WTC11 (cell line): ENCODE results near the gene CD44. TPM values are rescaled to one million over a fixed set of nuclear protein-coding genes. Genes with fewer than 3 reads are reported as not detected.

Source experiments
- ATAC-seq: fragments of 200-7000 bp; cut with Tn5 transposase; 2 replicates; pipeline ENCODE4 v1.10.0; 2021; ENCODE audit warnings: mild to moderate bottlenecking, moderate library complexity
- CTCF ChIA-PET: fragments of 300-600 bp; sonication (Branson Sonifier 250); formaldehyde crosslinking; loops from one replicate; lab custom pipeline; 2021; ENCODE audit warnings: antibody characterized with exemption; lab: Charles Lee
- POLR2A ChIA-PET: fragments of 350-600 bp; sonication (Branson Sonifier 250); formaldehyde crosslinking; loops from one replicate; lab custom pipeline; 2021; ENCODE audit warnings: antibody characterized with exemption; lab: Charles Lee
- DNase-seq: peaks from one replicate; pipeline ENCODE4 v3.0.0; 2021; ENCODE audit warnings: low spot score
- H3K27ac Mint-ChIP-seq: 2 replicates; pipeline ENCODE4 v1.8.0; 2021; ENCODE audit warnings: mixed read lengths
- H3K27me3 Mint-ChIP-seq: 2 replicates; pipeline ENCODE4 v1.8.0; 2021; ENCODE audit warnings: low read depth, mild to moderate bottlenecking, moderate library complexity, mixed read lengths
- H3K36me3 Mint-ChIP-seq: 2 replicates; pipeline ENCODE4 v1.8.0; 2021; ENCODE audit warnings: mixed read lengths
- H3K4me1 Mint-ChIP-seq: 2 replicates; pipeline ENCODE4 v1.8.0; 2022; ENCODE audit warnings: mixed read lengths
- H3K4me3 Mint-ChIP-seq: 2 replicates; pipeline ENCODE4 v1.8.0; 2021; ENCODE audit warnings: mild to moderate bottlenecking, moderate library complexity, mixed read lengths
- H3K9me3 Mint-ChIP-seq: 2 replicates; pipeline ENCODE4 v1.8.0; 2021; ENCODE audit warnings: mixed read lengths
- CREM ChIP-seq: sonication (generic); formaldehyde crosslinking; IDR thresholded peaks from 2 replicates; pipeline ENCODE4 v1.8.1; 2022; ENCODE audit warnings: mild to moderate bottlenecking, missing genetic modification reagents, moderate library complexity
- E2F5 ChIP-seq: sonication (generic); formaldehyde crosslinking; IDR thresholded peaks from 2 replicates; pipeline ENCODE4 v1.8.1; 2022; ENCODE audit warnings: mild to moderate bottlenecking, moderate library complexity, missing genetic modification reagents
- ELF4 ChIP-seq: sonication (generic); formaldehyde crosslinking; IDR thresholded peaks from 2 replicates; pipeline ENCODE4 v1.8.1; 2022; ENCODE audit warnings: low read depth, mild to moderate bottlenecking, moderate library complexity, missing genetic modification reagents
- FOXK1 ChIP-seq: sonication (generic); formaldehyde crosslinking; IDR thresholded peaks from 2 replicates; pipeline ENCODE4 v1.8.0; 2022; ENCODE audit warnings: mild to moderate bottlenecking, moderate library complexity, missing genetic modification reagents
- FOXP1 ChIP-seq: sonication (generic); formaldehyde crosslinking; IDR thresholded peaks from 2 replicates; pipeline ENCODE4 v1.8.0; 2022; ENCODE audit warnings: missing genetic modification reagents, mild to moderate bottlenecking, moderate library complexity, borderline replicate concordance
- GABPB1 ChIP-seq: sonication (generic); formaldehyde crosslinking; IDR thresholded peaks from 2 replicates; pipeline ENCODE4 v1.8.1; 2023; ENCODE audit warnings: mild to moderate bottlenecking, missing genetic modification reagents
- HMGXB4 ChIP-seq: sonication (generic); formaldehyde crosslinking; IDR thresholded peaks from 2 replicates; pipeline ENCODE4 v1.8.1; 2023; ENCODE audit warnings: mild to moderate bottlenecking, moderate library complexity, missing genetic modification reagents
- NFE2L1 ChIP-seq: sonication (generic); formaldehyde crosslinking; IDR thresholded peaks from 2 replicates; pipeline ENCODE4 v1.8.1; 2023; ENCODE audit warnings: missing genetic modification reagents
- NR1H2 ChIP-seq: sonication (generic); formaldehyde crosslinking; IDR thresholded peaks from 2 replicates; pipeline ENCODE4 v1.9.0; 2021; ENCODE audit warnings: mild to moderate bottlenecking, moderate library complexity, missing genetic modification reagents
- NR2C2 ChIP-seq: sonication (generic); formaldehyde crosslinking; IDR thresholded peaks from 2 replicates; pipeline ENCODE4 v1.8.0; 2022; ENCODE audit warnings: mild to moderate bottlenecking, missing genetic modification reagents
- SP1 ChIP-seq: sonication (generic); formaldehyde crosslinking; conservative IDR thresholded peaks from 2 replicates; pipeline ENCODE4 v1.8.1; 2022; ENCODE audit warnings: missing genetic modification reagents
- TEAD1 ChIP-seq: sonication (generic); formaldehyde crosslinking; IDR thresholded peaks from 2 replicates; pipeline ENCODE4 v1.8.0; 2022; ENCODE audit warnings: mild to moderate bottlenecking, missing genetic modification reagents
- ZNF219 ChIP-seq: sonication (generic); formaldehyde crosslinking; IDR thresholded peaks from 2 replicates; pipeline ENCODE4 v1.8.0; 2023; ENCODE audit warnings: missing genetic modification reagents, mild to moderate bottlenecking, borderline replicate concordance
- ZNF263 ChIP-seq: sonication (generic); formaldehyde crosslinking; IDR thresholded peaks from 2 replicates; pipeline ENCODE4 v1.8.1; 2022; ENCODE audit warnings: low read depth, mild to moderate bottlenecking, moderate library complexity, missing genetic modification reagents
- total RNA-seq: library from RNA; stranded (reverse); gene quantifications from 3 replicates; pipeline ENCODE4 v1.2.3, GENCODE V29; 2021
- TF ChIP-seq, protein P1 (sequence below): fragments of 200-600 bp; IDR thresholded peaks from 2 replicates; pipeline ENCODE4 v1.8.0; 2022; ENCODE audit warnings: antibody characterized with exemption
- TF ChIP-seq, protein P2 (sequence below): sonication (generic); formaldehyde crosslinking; IDR thresholded peaks from 2 replicates; pipeline ENCODE4 v1.8.1; 2022; ENCODE audit warnings: missing genetic modification reagents, borderline replicate concordance
- TF ChIP-seq, protein P3 (sequence below): sonication (generic); formaldehyde crosslinking; IDR thresholded peaks from 2 replicates; pipeline ENCODE4 v1.8.1; 2023; ENCODE audit warnings: mild to moderate bottlenecking, missing genetic modification reagents
- TF ChIP-seq, protein P4 (sequence below): sonication (generic); formaldehyde crosslinking; IDR thresholded peaks from 2 replicates; pipeline ENCODE4 v1.8.1; 2022; ENCODE audit warnings: low read depth, missing genetic modification reagents, borderline replicate concordance
- TF ChIP-seq, protein P5 (sequence below): fragments of 250-450 bp; sonication (Bioruptor Pico); IDR thresholded peaks from 2 replicates; pipeline ENCODE4 v2.1.2; 2022; ENCODE audit warnings: mild to moderate bottlenecking, moderate library complexity
- TF ChIP-seq, protein P6 (sequence below): fragments of 250-450 bp; sonication (Bioruptor Pico); conservative IDR thresholded peaks from 2 replicates; pipeline ENCODE4 v1.9.0; 2021; ENCODE audit warnings: mild to moderate bottlenecking
- TF ChIP-seq, protein P7 (sequence below): sonication (generic); formaldehyde crosslinking; IDR thresholded peaks from 2 replicates; pipeline ENCODE4 v1.8.0; 2022; ENCODE audit warnings: mild to moderate bottlenecking, missing genetic modification reagents

Gene CD44
- total RNA-seq, 1 experiment from 2014 or later, result 12.0 TPM

- CTCF ChIA-PET, result no interaction called here
- Mint-ChIP-seq H3K4me1 (no peaks in the 10 kb centered on the region), H3K36me3 (no peaks in the 10 kb centered on the region), H3K27me3 (no peaks in the 10 kb centered on the region)
- no peak for ATAC-seq
- POLR2A ChIA-PET, result no interaction called here
- TF ChIP-seq, protein P1, sequence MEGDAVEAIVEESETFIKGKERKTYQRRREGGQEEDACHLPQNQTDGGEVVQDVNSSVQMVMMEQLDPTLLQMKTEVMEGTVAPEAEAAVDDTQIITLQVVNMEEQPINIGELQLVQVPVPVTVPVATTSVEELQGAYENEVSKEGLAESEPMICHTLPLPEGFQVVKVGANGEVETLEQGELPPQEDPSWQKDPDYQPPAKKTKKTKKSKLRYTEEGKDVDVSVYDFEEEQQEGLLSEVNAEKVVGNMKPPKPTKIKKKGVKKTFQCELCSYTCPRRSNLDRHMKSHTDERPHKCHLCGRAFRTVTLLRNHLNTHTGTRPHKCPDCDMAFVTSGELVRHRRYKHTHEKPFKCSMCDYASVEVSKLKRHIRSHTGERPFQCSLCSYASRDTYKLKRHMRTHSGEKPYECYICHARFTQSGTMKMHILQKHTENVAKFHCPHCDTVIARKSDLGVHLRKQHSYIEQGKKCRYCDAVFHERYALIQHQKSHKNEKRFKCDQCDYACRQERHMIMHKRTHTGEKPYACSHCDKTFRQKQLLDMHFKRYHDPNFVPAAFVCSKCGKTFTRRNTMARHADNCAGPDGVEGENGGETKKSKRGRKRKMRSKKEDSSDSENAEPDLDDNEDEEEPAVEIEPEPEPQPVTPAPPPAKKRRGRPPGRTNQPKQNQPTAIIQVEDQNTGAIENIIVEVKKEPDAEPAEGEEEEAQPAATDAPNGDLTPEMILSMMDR, result no peak
- TF ChIP-seq NR2C2 (no peak), CREM (CRISPR knock-in tag) (no peak), ZNF219 (CRISPR knock-in tag) (no peak)
- TF ChIP-seq, all 79 proteins: peak for 0
- no peak overlapping the region for H3K4me3 Mint-ChIP-seq
- no peak overlapping the region for H3K27ac Mint-ChIP-seq
- no peaks in the 10 kb centered on the region for H3K9me3 Mint-ChIP-seq
- no peak for DNase-seq
These were observed 111.2 kb downstream of the CD44 start for GRCh38 chr11:35250192-35250591.

DNA sequence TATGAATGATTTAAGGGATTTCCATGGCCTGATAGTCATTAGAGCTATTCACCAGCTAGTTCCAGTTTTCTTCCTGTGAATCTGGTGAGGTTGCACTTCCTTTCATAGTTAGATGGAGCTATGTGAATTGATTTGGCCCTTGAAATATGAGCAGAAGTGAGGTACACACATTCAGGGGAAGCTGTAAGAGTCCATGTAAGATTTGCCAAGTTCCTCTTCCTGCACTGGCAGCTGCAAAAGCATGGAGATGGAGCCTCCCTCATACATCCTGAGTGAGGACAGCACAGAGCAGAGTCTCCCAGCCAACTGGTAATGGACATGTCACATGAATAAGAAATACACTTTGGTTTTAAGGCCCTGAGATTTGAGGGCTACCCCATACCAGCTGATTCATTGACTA, 111.7 kb downstream of the CD44 start:
- Mint-ChIP-seq H3K9me3 (no peaks in the 10 kb centered on the region), H3K4me3 (no peak overlapping the region)
- CTCF ChIA-PET, result no interaction called here
- DNase-seq, result no peak
- TF ChIP-seq ELF4 (CRISPR knock-in tag), result no peak
- TF ChIP-seq FOXP1 (CRISPR knock-in tag), result no peak
- TF ChIP-seq, protein P2, sequence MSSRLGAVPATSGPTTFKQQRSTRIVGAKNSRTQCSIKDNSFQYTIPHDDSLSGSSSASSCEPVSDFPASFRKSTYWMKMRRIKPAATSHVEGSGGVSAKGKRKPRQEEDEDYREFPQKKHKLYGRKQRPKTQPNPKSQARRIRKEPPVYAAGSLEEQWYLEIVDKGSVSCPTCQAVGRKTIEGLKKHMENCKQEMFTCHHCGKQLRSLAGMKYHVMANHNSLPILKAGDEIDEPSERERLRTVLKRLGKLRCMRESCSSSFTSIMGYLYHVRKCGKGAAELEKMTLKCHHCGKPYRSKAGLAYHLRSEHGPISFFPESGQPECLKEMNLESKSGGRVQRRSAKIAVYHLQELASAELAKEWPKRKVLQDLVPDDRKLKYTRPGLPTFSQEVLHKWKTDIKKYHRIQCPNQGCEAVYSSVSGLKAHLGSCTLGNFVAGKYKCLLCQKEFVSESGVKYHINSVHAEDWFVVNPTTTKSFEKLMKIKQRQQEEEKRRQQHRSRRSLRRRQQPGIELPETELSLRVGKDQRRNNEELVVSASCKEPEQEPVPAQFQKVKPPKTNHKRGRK (CRISPR knock-in tag), result no peak
- TF ChIP-seq SP1 (CRISPR knock-in tag), result no peak
- no peak for TF ChIP-seq GABPB1 (CRISPR knock-in tag)
- TF ChIP-seq, protein P3, sequence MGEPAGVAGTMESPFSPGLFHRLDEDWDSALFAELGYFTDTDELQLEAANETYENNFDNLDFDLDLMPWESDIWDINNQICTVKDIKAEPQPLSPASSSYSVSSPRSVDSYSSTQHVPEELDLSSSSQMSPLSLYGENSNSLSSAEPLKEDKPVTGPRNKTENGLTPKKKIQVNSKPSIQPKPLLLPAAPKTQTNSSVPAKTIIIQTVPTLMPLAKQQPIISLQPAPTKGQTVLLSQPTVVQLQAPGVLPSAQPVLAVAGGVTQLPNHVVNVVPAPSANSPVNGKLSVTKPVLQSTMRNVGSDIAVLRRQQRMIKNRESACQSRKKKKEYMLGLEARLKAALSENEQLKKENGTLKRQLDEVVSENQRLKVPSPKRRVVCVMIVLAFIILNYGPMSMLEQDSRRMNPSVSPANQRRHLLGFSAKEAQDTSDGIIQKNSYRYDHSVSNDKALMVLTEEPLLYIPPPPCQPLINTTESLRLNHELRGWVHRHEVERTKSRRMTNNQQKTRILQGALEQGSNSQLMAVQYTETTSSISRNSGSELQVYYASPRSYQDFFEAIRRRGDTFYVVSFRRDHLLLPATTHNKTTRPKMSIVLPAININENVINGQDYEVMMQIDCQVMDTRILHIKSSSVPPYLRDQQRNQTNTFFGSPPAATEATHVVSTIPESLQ, result no peak
- TF ChIP-seq HMGXB4, result no peak
- TF ChIP-seq, protein P4, sequence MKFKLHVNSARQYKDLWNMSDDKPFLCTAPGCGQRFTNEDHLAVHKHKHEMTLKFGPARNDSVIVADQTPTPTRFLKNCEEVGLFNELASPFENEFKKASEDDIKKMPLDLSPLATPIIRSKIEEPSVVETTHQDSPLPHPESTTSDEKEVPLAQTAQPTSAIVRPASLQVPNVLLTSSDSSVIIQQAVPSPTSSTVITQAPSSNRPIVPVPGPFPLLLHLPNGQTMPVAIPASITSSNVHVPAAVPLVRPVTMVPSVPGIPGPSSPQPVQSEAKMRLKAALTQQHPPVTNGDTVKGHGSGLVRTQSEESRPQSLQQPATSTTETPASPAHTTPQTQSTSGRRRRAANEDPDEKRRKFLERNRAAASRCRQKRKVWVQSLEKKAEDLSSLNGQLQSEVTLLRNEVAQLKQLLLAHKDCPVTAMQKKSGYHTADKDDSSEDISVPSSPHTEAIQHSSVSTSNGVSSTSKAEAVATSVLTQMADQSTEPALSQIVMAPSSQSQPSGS, result no peak
- TF ChIP-seq NFE2L1 (CRISPR knock-in tag), result no peak
- TF ChIP-seq, protein P5, sequence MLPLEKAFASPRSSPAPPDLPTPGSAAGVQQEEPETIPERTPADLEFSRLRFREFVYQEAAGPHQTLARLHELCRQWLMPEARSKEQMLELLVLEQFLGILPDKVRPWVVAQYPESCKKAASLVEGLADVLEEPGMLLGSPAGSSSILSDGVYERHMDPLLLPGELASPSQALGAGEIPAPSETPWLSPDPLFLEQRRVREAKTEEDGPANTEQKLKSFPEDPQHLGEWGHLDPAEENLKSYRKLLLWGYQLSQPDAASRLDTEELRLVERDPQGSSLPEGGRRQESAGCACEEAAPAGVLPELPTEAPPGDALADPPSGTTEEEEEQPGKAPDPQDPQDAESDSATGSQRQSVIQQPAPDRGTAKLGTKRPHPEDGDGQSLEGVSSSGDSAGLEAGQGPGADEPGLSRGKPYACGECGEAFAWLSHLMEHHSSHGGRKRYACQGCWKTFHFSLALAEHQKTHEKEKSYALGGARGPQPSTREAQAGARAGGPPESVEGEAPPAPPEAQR (CRISPR knock-in tag), result no peak
- TF ChIP-seq NR1H2, result no peak
- TF ChIP-seq, protein P6, sequence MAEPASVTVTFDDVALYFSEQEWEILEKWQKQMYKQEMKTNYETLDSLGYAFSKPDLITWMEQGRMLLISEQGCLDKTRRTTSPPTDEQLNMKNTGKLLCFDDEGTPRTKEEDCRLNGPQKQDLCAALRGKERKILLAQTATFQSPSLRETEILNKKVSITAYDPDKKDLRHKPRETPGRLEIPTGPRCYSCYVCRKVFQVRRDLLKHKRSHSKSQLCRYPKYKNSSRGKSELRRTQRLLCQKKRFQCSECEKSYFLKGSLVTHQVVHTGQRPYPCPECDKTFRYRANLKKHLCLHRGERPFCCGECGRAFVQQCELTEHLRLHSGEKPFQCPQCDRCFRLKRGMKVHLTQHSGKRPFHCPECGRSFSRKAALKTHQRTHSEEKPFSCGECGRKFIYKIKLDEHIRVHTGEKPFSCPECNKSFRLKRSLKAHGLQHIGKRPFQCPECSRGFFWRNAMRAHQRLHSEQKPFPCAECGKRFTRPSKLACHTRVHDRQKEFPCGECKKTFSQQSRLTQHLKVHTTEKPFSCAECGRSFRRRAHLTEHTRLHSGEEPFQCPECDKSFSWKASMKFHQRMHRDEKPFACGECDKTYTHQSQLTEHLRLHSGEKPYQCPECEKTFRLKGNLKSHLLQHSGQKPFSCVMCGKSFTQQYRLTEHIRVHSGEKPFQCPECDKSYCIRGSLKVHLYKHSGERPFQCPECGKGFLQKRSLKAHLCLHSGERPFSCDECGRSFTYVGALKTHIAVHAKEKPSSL (CRISPR knock-in tag), result no peak
- TF ChIP-seq ZNF263 (CRISPR knock-in tag), result no peak
- TF ChIP-seq TEAD1 (CRISPR knock-in tag), result no peak
- TF ChIP-seq E2F5 (CRISPR knock-in tag), result no peak
- TF ChIP-seq, protein P7, sequence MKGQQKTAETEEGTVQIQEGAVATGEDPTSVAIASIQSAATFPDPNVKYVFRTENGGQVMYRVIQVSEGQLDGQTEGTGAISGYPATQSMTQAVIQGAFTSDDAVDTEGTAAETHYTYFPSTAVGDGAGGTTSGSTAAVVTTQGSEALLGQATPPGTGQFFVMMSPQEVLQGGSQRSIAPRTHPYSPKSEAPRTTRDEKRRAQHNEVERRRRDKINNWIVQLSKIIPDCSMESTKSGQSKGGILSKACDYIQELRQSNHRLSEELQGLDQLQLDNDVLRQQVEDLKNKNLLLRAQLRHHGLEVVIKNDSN, result no peak
- TF ChIP-seq FOXK1, result no peak
- TF ChIP-seq, all 79 proteins: peak for 0
- H3K4me1 Mint-ChIP-seq, result no peaks in the 10 kb centered on the region
- POLR2A ChIA-PET, result no interaction called here
- no peak overlapping the region for H3K27ac Mint-ChIP-seq
- no peaks in the 10 kb centered on the region for H3K36me3 Mint-ChIP-seq
- ATAC-seq, result no peak
- no peaks in the 10 kb centered on the region for H3K27me3 Mint-ChIP-seq
